Activated naive CD4-positive, alpha-beta T cell treated with anti-CD3 and anti-CD28 coated beads, Interleukin-2, amount 50 U/mL, for 24 hours (primary cell): ENCODE data around the gene PLA1A.

ENCODE experiments used
- H3K27ac Mint-ChIP-seq: one replicate; pipeline ENCODE4 v1.8.0; 2021; ENCODE audit warnings: mild to moderate bottlenecking, mixed read lengths
- H3K27me3 Mint-ChIP-seq: one replicate; pipeline ENCODE4 v1.8.0; 2021; ENCODE audit warnings: mixed read lengths
- H3K36me3 Mint-ChIP-seq: one replicate; pipeline ENCODE4 v1.8.0; 2021; ENCODE audit warnings: mixed read lengths
- H3K4me1 Mint-ChIP-seq: one replicate; pipeline ENCODE4 v1.8.0; 2021; ENCODE audit warnings: mixed read lengths
- H3K4me3 Mint-ChIP-seq: one replicate; pipeline ENCODE4 v1.8.0; 2021; ENCODE audit warnings: mild to moderate bottlenecking, mixed read lengths
- H3K9me3 Mint-ChIP-seq: one replicate; pipeline ENCODE4 v1.8.0; 2021; ENCODE audit warnings: mixed read lengths

The PLA1A gene

DNA sequence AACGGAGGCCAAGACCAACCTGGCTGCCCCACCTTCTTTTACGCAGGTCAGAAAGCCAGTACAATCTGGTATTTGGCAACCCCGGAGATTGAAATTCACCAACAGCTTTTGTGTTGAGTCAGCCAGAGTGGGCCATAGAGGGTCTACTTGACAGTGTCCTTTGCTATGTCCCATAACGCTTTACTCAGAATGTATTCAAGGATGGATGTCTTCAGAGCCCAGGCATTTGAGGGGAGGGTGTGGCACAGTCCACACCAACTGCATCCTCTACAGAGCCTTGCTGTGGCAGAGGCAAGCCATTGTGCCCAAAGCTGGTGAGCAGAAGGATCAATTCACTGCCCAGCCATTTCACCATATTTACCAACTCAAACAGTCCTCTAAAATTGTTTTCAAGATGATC lies 18.4 kb downstream of the PLA1A start:
- Mint-ChIP-seq H3K27ac (no peak overlapping the region), H3K4me1 (no peaks in the 10 kb centered on the region), H3K4me3 (no peak overlapping the region), H3K36me3 (no peaks in the 10 kb centered on the region), H3K27me3 (peaks cover 7% of the 10 kb centered on the region), H3K9me3 (no peaks in the 10 kb centered on the region)

DNA sequence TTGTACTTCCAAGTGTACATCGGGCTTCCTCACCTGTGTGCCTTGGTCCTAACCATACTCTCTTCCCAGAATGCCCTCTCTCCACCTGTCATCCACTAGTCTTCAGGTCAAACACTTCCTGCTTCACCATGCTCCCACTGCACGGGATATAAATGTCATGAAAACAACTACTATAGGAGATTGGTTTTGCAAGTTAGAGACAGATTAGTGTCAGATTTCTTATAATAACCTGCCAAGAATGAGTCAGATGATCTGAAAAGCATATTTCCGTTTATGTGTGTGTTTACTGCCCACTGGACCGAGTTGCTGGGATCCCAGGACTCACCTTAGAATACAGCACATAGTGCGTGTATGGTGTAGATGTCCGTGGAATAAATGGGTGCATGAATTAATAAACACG lies 21.4 kb downstream of the PLA1A start:
- H3K4me3 Mint-ChIP-seq: no peak overlapping the region
- no peaks in the 10 kb centered on the region for H3K4me1 Mint-ChIP-seq
- H3K27me3 Mint-ChIP-seq: no peaks in the 10 kb centered on the region
- no peak overlapping the region for H3K27ac Mint-ChIP-seq
- H3K36me3 Mint-ChIP-seq: no peaks in the 10 kb centered on the region
- no peaks in the 10 kb centered on the region for H3K9me3 Mint-ChIP-seq

DNA sequence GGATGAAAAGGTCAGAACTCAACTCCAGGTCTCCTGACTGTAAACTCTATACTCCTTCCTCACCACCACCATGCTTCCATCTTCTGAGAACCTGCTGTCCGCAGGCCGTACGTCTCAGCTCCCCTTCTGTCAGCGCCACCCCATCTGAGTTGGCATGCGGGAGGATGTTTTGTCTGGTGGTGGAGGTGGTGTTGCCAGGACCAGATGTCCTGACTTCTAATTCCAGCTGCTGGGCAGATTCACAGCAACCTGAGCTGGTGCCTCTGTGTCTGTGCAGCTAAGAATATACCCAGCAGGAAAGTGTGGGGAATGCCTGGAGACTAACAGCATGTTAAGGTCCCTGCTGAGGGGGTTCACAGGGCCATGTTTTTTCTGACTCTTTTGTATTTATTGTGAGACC lies 23.2 kb downstream of the PLA1A start:
- Mint-ChIP-seq H3K4me3 (no peak overlapping the region), H3K27ac (no peak overlapping the region), H3K36me3 (no peaks in the 10 kb centered on the region), H3K4me1 (no peaks in the 10 kb centered on the region), H3K9me3 (no peaks in the 10 kb centered on the region), H3K27me3 (peaks cover 3% of the 10 kb centered on the region)

DNA sequence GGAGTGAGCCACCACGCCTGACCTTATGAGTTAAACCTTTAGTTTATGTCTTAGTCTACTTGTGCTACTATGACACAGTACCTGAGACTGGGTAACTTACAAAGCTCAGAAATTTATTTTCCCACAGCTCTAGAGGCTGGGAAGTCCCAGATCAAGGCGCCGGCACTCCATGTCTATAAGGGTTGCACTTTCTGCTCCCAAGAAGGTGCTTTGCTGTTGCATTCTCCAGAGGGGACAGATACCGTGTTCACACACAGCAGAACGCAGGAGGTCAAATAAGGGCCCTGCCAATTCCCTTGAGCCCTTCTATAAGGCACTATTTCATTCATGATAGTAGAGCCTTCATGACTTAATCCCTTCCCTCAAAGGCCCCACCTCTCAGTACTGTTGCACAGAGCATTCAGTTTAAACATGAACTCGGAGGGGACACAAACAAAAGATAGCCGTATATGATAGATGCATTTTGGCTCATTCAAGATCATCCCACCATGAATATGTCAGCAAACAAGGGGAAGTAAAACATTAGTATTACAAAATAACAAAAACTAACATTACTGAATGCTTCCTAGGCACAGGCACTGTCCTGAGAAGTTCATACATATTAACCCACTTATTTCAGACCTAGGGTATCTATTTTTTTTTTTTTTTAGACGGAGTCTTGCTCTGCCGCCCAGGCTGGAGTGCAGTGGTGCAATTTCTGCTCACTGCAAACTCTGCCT lies 26.5 kb downstream of the PLA1A start:
- Mint-ChIP-seq H3K4me3 (no peak overlapping the region), H3K27me3 (peaks cover 5% of the 10 kb centered on the region), H3K9me3 (no peaks in the 10 kb centered on the region), H3K36me3 (no peaks in the 10 kb centered on the region), H3K4me1 (peaks cover 6% of the 10 kb centered on the region), H3K27ac (no peak overlapping the region)

DNA sequence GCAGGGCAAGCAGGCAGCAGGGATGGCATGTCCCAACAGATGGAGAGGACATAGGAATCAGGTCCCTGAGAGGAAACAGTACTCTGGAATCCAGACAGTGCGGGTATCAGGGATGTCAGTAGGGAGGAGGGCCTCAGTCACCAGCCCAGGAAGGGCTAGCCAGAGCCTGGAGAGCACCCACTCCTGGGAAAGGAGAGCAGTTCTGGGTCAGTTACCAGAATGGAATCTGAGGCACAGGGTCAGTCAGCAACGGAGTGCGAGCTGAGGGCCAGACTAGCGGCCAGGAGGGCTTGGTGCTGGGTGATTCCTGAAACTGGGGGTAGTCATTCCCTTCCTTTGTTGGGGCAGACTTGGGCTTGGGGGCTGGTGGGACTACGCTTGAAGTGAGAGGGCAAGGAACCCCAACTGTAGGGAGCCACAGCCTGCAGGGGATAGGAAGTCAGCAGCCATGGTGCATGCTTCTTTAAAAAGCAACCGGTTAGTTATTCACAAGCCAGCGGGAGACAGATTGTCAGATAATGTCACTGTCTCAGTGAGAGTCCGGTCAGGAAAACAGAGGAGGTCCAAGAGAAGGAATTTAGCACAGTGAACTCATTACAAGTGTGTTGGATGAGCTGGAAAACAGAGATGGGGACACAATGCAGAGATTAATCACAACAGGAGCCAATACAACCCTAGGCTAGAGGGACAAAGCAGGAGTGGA lies 27.9 kb downstream of the PLA1A start:
- Mint-ChIP-seq H3K36me3 (no peaks in the 10 kb centered on the region), H3K27ac (no peak overlapping the region), H3K9me3 (no peaks in the 10 kb centered on the region), H3K27me3 (peaks cover 6% of the 10 kb centered on the region), H3K4me3 (no peak overlapping the region), H3K4me1 (peaks cover 6% of the 10 kb centered on the region)

DNA sequence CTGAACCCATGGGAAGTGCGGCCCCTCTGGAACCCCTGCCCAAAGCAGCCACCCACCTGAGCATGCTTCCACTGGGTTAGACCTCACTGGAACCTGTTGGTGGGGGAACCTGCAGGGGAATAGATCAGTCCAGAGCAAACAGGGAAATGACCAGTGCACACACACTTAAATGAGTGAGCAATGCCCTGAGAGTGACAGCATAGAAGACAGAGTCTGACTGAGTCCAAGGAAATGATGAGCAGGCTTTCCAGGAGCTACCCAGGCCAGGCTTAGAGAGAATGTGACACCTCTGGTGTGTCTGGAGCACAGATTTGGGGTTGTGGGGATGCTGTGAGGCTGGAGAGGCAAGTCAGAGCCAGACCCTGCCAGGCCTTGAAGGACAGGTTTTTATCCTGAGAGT lies 28.5 kb downstream of the PLA1A start:
- Mint-ChIP-seq H3K27me3 (peaks cover 6% of the 10 kb centered on the region), H3K4me1 (peaks cover 6% of the 10 kb centered on the region), H3K36me3 (no peaks in the 10 kb centered on the region), H3K4me3 (no peak overlapping the region), H3K9me3 (no peaks in the 10 kb centered on the region), H3K27ac (no peak overlapping the region)

DNA sequence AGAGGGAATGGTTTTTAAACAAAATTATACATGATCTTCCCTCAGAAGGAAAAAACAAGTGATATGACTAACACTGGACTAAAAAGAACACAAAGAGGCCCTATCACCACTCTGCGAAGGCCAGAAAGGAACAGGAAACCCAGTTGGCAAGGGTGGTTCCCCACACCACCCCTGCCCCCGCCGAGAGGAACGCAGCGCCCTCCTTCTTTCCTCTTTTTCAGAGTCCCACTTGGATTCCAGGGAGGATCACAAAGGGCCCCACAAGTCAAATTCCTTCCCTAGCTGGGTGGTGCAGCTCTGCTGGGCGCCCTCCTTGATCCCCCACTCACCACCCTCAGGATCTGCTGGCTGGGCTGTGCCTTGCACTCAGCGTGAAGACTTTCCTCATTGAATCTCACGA lies 29.8 kb downstream of the PLA1A start:
- no peaks in the 10 kb centered on the region for H3K9me3 Mint-ChIP-seq
- peaks cover 6% of the 10 kb centered on the region for H3K27me3 Mint-ChIP-seq
- H3K4me1 Mint-ChIP-seq: peaks cover 6% of the 10 kb centered on the region
- no peaks in the 10 kb centered on the region for H3K36me3 Mint-ChIP-seq
- H3K27ac Mint-ChIP-seq: no peak overlapping the region
- H3K4me3 Mint-ChIP-seq: no peak overlapping the region

DNA sequence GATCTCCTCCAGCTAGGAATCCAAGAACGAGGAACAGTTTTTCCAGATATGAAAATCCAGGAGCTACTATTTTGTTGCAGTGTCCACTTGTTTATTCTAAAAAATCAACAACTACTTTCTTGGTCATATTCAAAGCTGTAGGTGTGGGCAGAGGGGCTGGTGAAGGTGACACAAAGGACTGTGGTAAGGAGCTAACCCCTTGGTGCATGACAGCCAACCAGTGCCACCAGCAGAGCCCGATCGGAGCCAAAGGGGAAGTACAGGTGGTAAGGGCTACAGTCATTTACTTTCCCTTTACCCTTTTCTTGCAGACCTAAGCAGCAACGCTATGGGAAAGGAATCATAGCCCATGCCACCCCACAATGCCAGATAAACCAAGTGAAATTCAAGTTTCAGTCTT lies 30.7 kb downstream of the PLA1A start:
- H3K36me3 Mint-ChIP-seq: no peaks in the 10 kb centered on the region
- peaks cover 6% of the 10 kb centered on the region for H3K4me1 Mint-ChIP-seq
- H3K27ac Mint-ChIP-seq: no peak overlapping the region
- peaks cover 6% of the 10 kb centered on the region for H3K27me3 Mint-ChIP-seq
- H3K9me3 Mint-ChIP-seq: no peaks in the 10 kb centered on the region
- no peak overlapping the region for H3K4me3 Mint-ChIP-seq

DNA sequence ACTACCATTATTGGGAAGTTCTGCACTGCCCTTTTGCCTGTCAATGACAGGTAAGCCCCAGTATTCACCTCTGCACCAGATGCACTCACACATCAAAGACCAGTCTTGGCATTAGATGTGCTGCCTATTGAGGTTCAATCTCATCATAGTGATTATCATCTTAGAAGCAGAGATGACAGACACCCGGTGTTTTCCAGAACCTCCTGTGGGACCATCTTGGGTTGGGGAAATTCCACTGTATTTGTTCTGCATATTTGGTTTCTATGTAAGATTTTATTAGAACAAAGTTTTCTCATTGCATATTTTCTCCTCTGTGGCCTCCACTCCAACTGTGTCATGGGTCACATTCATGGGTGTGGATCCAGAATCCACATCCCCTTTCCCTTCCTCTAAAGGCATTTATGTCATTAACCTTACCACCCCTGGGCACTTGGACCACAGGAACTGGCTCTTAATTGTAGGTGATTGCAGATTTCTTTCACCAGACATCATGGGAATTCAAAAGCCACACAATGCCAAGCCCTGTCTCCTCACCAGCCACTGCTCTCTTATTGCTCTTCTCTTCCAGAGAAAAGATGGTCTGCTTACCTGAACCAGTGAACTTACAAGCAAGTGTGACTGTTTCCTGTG lies 31.2 kb downstream of the PLA1A start:
- Mint-ChIP-seq H3K36me3 (no peaks in the 10 kb centered on the region), H3K4me1 (peaks cover 6% of the 10 kb centered on the region), H3K9me3 (no peaks in the 10 kb centered on the region), H3K27me3 (peaks cover 6% of the 10 kb centered on the region), H3K27ac (no peak overlapping the region), H3K4me3 (no peak overlapping the region)

DNA sequence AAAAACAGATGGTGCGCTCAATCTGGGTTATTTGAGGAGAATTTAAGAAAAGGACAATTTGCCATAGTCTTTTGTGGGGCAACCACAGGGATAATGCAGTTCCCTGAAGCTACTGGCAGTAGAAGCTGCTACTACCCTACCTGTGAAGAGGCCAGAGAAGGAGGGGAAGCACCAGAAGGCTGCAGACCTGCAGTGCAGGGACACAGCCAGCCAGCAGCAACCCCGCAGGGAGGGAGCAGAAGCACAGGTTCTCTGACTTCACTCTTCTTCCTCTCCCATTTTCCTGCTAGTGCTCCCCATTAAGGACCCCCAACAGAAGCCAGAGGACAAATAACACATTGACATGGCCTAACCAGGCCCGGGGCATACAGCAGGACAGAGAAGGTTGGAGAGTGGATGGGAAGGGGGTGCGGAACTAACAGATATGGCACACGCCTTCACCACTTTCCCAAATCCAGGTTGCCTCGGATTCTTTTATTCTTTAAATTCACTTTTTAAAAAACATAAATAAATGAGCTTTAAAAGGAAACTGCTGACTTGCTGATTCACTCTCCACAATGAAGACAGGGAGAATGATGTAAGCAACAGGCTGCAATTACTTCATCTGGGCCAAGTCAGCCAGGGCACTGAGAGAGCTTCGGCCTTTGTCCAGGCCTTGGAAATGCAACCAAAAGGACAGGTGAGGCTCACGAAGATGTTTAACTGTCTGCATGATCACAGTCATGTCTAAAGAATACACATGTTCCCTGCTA lies 32.6 kb downstream of the PLA1A start:
- no peak overlapping the region for H3K4me3 Mint-ChIP-seq
- no peak overlapping the region for H3K27ac Mint-ChIP-seq
- peaks cover 4% of the 10 kb centered on the region for H3K27me3 Mint-ChIP-seq
- no peaks in the 10 kb centered on the region for H3K36me3 Mint-ChIP-seq
- H3K9me3 Mint-ChIP-seq: no peaks in the 10 kb centered on the region
- peaks cover 6% of the 10 kb centered on the region for H3K4me1 Mint-ChIP-seq

DNA sequence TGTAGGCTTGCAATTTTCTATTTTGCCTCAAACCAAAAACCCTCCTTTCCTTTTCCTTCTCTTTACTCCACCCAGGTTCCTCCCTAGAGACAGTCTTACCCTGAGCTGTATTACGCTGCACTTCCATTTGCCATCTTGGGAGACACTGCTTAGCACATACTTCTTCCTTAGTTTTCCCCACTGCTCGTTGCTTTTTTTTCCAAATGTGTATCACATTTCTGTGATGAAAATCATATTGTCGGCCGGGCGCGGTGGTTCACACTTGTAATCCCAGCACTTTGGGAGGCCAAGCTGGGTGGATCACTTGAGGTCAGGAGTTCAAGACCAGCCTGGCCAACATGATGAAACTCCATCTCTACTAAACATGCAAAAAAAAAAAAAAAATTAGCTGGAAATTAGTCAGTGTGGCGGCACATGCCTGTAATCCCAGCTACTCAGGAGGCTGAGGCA lies 33.2 kb downstream of the PLA1A start:
- no peak overlapping the region for H3K27ac Mint-ChIP-seq
- H3K27me3 Mint-ChIP-seq: peaks cover 3% of the 10 kb centered on the region
- no peaks in the 10 kb centered on the region for H3K9me3 Mint-ChIP-seq
- H3K4me3 Mint-ChIP-seq: no peak overlapping the region
- H3K4me1 Mint-ChIP-seq: peaks cover 6% of the 10 kb centered on the region
- H3K36me3 Mint-ChIP-seq: no peaks in the 10 kb centered on the region

DNA sequence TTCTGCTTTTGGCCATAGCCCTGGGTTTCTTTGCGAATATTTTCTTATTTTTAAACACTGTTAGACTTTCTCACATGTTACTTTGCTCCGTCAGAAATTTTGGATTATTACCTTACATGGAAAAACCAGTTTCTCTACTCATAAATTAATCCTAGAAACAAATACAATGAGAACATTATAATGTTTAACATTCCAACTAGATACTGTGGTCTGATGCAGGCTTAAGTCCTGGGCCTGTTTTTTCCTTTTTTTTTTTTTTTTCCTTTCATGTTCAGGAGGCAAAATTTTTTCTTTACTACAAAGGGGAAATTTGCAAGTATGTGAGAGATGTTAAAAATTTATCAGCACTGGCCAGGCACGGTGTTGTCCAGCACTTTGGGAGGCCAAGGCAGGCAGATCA lies 33.8 kb downstream of the PLA1A start:
- Mint-ChIP-seq H3K27ac (no peak overlapping the region), H3K9me3 (no peaks in the 10 kb centered on the region), H3K27me3 (peaks cover 1% of the 10 kb centered on the region), H3K36me3 (peaks cover 1% of the 10 kb centered on the region), H3K4me1 (peaks cover 6% of the 10 kb centered on the region), H3K4me3 (no peak overlapping the region)

DNA sequence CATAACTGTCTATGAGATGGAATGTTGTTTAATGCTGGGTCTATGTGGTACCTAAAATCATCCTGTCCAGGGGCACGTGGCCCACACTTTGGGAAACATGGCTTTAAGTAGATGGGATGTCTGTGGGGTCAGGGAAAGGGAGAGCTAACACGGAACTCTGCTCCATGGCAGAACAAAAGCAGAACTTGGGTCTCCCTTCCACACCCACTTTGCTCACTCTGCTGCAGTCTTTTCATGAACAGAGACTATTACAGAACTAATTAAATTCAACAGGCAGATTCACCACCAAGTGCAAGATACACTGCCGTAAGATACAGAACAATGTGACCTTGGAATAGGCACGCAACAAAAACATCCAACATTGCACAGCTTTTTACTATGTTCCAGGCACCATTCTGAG lies 34.5 kb downstream of the PLA1A start:
- Mint-ChIP-seq H3K36me3 (peaks cover 2% of the 10 kb centered on the region), H3K27me3 (peaks cover 1% of the 10 kb centered on the region), H3K9me3 (no peaks in the 10 kb centered on the region), H3K4me1 (peaks cover 5% of the 10 kb centered on the region), H3K27ac (no peak overlapping the region), H3K4me3 (no peak overlapping the region)

DNA sequence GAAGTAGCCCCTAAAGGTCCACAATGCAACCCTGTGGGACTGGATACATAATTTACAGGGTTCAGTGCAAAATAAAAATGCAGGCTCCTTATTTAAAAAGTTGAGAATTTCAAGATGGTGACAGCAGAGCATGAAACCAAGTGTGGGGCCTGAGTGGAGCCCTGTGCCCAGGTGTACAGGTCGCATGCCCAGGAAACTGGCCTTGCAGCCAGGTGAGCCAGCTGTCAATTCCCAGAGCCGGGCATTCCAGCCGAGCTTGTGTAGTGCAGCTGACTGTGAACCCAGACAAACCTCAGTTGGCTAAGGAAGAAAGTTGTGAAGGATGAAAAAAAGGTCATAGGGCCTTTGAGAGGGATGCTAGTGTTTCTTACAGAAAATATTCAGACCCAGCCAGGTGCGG lies 35.1 kb downstream of the PLA1A start:
- Mint-ChIP-seq H3K9me3 (no peaks in the 10 kb centered on the region), H3K27ac (no peak overlapping the region), H3K4me3 (no peak overlapping the region), H3K4me1 (peaks cover 3% of the 10 kb centered on the region), H3K36me3 (peaks cover 2% of the 10 kb centered on the region), H3K27me3 (peaks cover 1% of the 10 kb centered on the region)

DNA sequence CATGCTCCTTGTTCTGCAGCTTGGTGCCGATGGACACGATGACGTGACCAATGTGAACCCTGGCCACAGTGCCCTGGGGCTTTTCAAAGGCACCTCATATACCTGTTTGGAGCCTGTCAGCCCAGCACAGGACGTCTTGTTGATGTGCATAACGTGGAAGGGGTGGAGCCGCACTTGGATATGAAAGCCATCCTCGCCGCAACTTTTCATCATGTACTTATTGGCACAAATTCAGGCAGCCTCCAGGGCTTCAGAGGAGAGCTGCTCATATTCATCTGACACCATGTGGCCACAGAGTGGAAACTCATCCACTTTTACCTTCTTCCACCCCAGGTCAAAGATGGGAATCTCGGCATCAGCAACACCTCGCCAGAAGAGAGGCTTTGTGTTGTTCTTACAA lies 38.0 kb downstream of the PLA1A start:
- H3K27me3 Mint-ChIP-seq: no peaks in the 10 kb centered on the region
- no peaks in the 10 kb centered on the region for H3K9me3 Mint-ChIP-seq
- H3K27ac Mint-ChIP-seq: no peak overlapping the region
- H3K4me3 Mint-ChIP-seq: no peak overlapping the region
- peaks cover 7% of the 10 kb centered on the region for H3K36me3 Mint-ChIP-seq
- H3K4me1 Mint-ChIP-seq: peaks cover 22% of the 10 kb centered on the region

DNA sequence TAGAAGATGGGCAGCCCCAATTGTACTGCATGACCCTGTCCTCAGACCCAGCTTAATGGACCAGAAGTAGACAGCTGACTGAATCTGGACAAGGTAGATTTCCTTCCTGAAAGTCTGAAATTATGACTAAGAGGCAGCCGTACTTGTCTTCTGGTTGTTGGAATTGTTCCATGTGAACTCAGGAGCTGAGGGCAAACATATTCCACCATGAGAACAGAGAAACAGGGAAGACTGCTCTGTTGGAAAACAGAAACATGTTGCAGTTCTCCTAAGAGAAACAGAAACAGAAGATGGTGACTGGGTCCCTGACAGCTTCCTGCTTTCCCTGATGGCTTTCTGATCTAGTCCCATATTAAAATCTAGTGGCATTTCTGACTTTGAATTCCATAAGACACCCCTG lies 38.6 kb downstream of the PLA1A start:
- no peak overlapping the region for H3K27ac Mint-ChIP-seq
- H3K4me3 Mint-ChIP-seq: no peak overlapping the region
- peaks cover 11% of the 10 kb centered on the region for H3K36me3 Mint-ChIP-seq
- peaks cover 22% of the 10 kb centered on the region for H3K4me1 Mint-ChIP-seq
- H3K9me3 Mint-ChIP-seq: no peaks in the 10 kb centered on the region
- no peaks in the 10 kb centered on the region for H3K27me3 Mint-ChIP-seq
